NCI-H1092 treated with DMSO at 0.1 percent for 48 hours (cell line): ENCODE data around the gene MFAP5.
"Not testable (repeated sequence)": the region's sequence is repeated elsewhere in the genome, so short reads cannot be mapped to it uniquely, and the experiment has no call there.

Experiments
- DNase-seq: peaks from one replicate; lab custom pipeline; 2025; lab: John Stamatoyannopoulos, UW

MFAP5 gene

DNA sequence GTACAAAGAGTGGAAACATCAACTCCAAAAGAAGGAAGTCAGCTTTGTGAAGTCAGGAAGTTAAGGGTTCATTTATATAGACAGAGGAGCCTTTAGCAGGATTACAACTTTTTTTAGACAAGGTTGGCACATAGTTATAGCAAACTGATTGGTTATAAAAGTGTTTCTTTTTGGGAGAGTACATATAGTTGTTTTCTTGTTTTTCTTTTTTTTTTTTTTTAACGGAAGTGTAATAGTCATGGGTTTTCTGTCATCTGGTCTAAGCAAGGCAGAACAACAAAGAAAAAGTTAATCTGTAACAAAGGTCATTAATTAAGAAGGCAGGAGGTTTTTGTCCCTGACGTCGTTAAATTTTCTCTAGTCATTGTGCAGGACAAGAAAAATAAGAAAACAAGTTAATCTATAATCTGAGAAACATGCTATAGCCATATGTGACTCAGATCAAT, 13.0 kb upstream of the MFAP5 start:
- DNase-seq, result no peak

GRCh38 chr12:8672381-8672780, 9.8 kb upstream of the MFAP5 start:
- no peak for DNase-seq

DNA sequence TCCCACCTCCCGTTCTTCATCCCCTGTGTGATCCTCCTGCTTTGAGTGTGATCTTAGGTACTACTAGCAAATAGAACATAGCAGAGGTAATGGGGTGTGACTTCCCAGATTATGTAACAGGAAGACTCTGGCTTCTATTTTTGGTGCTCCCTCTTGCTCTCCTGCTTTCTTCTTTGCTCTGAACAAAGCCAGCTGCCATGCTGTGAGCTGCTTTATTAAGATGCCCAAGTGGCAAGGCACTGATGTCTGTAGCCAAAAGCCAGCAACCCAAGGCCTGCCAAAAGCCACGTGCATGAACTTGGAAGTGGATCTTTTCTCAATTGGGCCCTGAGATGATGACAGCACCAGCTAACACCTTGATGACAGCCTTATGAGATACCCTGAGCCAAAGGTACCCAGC, 5.8 kb upstream of the MFAP5 start:
- DNase-seq, result no peak

GRCh38 chr12:8667270-8667669, 4.6 kb upstream of the MFAP5 start:
- DNase-seq, result no peak

DNA sequence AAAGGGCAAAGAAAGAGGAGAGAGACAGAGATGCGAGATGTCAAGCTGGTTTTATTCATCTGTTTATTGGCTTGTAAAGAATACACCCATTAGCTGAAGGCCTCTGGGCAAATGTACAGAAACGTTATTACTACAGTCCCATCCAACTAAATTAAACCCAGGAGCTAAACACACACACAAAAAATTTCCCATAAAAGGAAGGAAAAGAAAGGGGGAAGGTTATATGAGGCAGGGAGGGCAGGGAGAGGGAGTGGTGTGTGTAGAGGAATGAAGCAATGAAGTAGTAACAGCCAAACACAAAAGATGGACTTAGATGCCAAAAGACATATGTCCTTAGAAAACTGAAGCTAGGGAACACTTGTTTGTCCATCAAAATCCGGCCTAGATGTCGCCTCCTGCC, 3.1 kb upstream of the MFAP5 start:
- no peak for DNase-seq

DNA sequence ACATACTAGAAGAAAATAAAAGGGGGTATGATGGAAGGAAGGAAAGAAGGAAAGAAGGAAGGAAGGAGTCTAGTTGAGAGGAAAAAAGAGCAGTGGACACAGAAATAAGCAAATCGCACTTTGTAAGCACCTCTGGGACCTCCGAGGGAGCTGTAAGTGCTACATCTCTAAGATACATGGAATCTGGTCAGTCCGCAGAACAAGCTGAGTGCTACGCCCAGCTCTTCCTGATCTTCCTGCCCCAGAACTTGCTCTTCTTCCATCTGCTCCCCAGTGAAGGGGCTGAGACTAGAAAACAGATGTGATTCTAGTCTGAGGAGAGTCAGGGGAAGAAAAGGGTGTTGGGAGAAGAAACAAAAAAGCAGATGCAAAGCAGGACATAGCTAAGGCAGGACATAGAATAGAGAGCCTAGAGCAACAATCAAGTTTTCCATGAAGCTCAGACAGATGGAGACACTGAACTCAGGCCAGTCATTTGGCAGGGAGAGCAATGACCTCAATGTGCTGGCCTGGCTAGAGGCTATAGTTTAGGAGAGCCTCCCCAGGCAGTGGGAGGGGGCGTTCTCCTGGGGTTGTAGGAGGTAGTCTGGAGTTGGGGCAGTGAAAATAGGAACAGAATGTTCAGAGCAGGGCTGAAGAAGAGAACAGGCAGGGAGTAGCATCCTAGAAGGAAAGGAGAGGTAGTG, 1.7 kb upstream of the MFAP5 start:
- no peak for DNase-seq

GRCh38 chr12:8661751-8662150, 875 bp downstream of the MFAP5 start:
- DNase-seq, result no peak

DNA sequence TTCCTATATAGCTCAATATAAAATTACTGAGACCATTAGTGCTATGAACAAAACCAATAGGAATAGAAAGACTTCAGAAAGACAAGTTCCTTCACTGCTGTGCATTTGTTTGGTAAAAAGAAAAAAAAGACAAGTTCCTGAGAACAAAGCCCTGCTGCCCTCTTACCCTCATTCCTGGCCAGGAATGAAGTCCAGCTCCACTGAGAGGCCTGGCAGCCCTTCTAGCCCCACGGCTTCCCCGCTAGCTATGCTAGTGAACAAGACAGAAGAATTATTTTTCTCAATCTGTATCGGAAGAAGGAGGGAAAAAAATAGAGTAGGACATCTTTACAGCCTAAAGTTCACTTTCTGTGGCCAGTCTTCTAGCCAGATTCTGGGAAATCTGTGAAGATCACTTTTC, 1.6 kb downstream of the MFAP5 start:
- no peak for DNase-seq

- no peak for DNase-seq
Measured at GRCh38 chr12:8658346-8658745, 4.3 kb downstream of the MFAP5 start.

- DNase-seq, result no peak
Measured at GRCh38 chr12:8655421-8655820, 7.2 kb downstream of the MFAP5 start.

- no peak for DNase-seq
Measured at GRCh38 chr12:8648576-8649205, 13.9 kb downstream of the MFAP5 start.

GRCh38 chr12:8647968-8648367, 14.7 kb downstream of the MFAP5 start:
- no peak for DNase-seq

GRCh38 chr12:8644345-8645248, 18.0 kb downstream of the MFAP5 start:
- no peak for DNase-seq

DNA sequence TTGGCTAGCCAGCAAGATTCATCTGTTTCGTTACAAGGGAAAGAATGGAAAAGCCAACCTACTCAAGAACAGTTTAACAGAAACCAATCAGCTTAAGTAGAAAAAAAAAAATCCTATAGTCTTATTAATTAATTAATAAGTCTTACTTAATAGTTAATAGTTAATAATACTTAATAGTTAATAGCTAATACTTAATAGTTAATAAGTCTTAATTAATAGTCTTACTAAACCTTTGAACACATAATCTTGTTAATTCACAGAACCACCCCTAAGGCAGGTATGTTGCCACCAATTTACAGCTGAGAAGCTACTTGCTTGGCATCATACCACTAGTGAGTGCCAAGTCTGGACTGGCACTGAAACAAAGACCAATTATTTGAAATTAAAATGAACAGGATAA, 19.9 kb downstream of the MFAP5 start:
- no peak for DNase-seq

DNA sequence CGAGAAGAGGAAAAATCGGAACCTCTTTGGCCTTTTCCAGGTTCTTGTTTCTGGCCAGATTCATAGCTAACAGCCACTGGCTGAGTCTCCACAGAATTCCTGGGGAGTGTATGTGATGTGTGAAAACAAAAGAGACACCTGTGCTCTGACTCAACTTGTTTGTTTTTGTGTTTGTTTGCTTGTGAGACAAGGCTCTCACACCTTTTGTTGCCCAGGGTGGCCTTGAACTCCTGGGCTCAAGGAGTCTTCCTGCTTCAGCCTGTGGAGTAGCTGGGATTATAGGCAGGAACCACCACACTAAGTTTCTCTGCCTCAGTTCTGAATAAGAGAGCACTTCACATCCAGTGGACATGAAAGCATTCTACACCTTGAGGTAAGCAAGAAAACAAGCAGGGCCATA, 22.7 kb downstream of the MFAP5 start:
- DNase-seq, result no peak

DNA sequence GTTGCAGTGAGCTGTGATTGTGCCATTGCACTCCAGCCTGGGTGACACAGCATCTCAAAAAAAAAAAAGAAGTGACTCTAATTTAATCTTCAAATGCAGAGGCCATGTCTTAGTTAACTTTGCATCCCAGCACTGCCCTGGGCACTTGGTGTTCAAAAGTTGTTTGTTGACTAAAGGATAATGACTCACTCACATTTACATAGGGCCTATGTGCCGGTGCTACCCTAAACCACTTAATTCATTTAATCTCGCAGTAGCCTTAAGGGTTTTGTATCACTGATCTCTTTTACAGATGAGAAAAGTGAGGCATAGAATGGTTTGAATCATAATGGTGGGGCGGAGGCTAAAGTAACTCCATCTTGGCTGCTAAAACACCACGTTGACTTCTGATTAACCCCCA, 23.7 kb downstream of the MFAP5 start:
- no peak for DNase-seq

GRCh38 chr12:8637666-8638065, 25.0 kb downstream of the MFAP5 start:
- DNase-seq, result no peak

DNA sequence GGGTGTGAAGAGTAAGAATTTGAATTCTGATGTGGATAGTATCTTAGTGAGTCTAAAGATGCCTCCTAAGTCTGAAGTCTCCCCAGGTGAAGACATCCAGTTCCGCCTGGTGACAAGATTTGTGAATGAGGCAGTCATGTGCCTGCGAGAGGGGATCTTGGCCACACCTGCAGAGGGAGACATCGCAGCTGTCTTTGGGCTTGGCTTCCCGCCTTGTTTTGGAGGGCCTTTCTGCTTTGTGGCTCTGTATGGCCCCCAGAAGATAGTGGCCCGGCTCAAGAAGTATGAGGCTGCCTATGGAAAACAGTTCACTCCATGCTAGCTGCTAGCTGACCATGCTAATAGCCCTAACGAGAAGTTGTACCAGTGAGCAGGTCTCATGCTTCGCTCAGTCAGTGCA, 25.4 kb downstream of the MFAP5 start:
- no peak for DNase-seq

DNA sequence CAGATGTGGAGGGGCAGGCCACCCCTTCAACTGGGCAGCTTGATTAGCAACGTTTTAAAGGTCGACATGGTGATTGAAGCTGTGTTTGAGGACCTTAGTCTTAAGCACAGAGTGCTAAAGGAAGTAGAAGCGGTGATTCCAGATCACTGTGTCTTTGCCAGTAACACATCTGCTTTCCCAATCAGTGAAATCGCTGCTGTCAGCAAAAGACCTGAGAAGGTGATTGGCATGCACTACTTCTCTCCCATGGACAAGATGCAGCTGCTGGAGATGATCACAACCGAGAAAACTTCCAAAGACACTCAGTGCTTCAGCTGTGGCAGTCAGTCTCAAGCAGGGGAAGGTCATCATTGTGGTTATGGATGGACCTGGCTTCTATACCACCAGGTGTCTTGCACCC, 26.0 kb downstream of the MFAP5 start:
- no peak for DNase-seq

- not testable (repeated sequence) for DNase-seq
Measured at GRCh38 chr12:8636007-8636346, 26.6 kb downstream of the MFAP5 start.

DNA sequence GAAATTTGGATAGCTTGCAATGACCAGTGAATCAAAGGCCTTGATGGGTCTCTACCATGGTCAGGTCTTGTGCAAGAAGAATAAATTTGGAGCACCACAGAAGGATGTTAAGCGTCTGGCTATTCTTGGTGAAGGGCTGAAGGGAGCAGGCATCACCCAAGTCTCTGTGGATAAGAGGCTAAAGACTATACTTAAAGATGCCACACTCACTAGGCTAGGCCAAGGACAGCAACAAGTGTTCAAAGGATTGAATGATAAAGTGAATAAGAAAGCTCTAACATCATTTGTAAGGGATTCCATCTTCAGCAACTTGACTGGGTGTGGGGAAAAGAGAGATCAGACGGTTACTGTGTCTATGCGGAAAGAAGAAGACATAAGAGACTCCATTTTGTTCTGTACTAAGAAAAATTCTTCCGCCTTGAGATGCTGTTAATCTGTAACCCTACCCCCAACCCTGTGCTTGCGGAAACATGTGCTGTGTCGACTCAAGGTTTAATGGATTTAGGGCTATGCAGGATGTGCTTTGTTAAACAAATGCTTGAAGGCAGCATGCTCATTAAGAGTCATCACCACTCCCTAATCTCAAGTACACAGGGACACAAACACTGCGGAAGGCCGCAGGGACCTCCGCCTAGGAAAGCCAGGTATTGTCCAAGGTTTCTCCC, 27.2 kb downstream of the MFAP5 start:
- DNase-seq, result not testable (repeated sequence)

DNA sequence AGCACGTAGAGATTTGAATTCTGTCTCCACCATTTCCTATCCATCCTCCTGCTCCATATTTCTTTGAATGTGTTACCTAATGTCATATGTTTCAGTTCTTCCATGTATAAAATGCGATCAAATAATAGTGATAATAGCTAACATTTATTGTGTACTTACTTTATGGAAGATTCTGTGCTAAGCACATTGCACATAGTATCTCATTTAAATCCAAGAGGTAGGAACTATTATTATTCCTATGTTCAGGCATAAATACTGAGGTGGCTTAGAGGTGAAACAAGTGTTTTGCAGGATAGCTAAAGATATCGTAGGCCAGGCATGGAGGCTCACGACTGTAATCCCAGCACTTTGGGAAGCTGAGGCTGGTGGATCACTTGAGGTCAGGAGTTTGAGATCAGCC, 32.5 kb downstream of the MFAP5 start:
- no peak for DNase-seq
